GM19099 (cell line): ENCODE data around the gene OR52B6.

Experiments used
- POLR2A ChIP-seq: IDR thresholded peaks from 3 replicates; pipeline ENCODE4 v1.6.1; 2011; ENCODE audit warnings: low read depth; ENCODE audit not compliant: insufficient read length; ENCODE audit errors: extremely low read depth

OR52B6 gene

DNA sequence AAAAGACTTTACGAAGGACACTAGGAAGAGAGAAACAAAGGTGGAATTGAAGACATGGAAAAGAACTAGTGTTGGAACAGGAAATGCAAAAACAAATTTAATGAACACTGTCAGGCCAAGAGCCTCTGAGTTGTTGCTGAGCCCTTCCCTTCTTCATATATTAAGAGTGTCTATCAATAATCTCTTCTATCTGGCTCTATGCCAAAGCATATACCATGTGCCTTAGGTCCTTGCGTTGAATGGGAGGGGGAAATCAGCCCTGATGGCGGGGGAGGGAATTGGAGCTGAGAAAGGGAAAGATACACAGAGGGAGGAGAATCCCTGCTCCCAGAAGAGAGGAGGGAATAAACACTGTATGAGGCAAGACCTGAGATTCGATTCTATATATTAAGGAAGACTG, 5.5 kb upstream of the OR52B6 start:
- no peak for TF ChIP-seq POLR2A

DNA sequence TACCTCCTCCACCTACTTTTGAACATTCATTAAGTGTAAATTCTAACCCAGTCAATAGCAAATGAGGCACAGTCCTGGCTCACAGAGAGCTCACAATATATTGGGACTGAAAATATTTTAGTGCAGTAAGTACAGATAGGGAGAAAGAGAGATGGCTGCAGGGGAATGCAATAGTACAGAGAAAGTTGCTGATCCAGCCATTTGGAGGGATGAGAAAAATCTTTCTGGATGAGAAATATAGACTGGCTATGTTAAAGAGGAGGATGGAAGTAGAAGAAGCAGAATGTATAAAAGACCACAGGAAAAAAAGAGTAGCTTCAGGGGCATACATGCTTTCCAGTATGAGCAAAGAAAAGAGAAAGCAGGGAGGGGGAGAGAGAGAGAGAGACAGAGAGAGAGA, 3.6 kb upstream of the OR52B6 start:
- TF ChIP-seq POLR2A = no peak

- no peak for TF ChIP-seq POLR2A
Measured at GRCh38 chr11:5581014-5581413, 337 bp downstream of the OR52B6 start.

GRCh38 chr11:5591613-5592012, 10.9 kb downstream of the OR52B6 start:
- TF ChIP-seq POLR2A = no peak

DNA sequence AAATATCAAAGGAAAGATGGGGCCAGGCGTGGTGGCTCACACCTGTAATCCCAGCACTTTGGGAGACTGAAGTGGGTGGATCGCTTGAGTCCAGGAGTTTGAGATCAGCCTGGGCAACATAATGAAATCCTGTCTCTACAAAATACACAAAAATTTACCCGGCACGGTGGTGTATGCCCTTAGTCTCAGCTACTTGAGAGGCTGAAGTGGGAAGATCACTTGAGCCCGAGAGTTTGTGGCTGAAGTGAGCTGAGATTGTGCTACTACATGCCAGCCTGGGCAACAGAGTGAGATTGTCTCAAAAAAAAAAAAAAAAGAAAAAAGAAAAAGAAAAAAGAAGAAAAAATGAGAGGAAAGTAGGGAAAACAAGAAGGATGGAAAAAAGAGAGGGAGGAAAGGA, 11.9 kb downstream of the OR52B6 start:
- TF ChIP-seq POLR2A = no peak

DNA sequence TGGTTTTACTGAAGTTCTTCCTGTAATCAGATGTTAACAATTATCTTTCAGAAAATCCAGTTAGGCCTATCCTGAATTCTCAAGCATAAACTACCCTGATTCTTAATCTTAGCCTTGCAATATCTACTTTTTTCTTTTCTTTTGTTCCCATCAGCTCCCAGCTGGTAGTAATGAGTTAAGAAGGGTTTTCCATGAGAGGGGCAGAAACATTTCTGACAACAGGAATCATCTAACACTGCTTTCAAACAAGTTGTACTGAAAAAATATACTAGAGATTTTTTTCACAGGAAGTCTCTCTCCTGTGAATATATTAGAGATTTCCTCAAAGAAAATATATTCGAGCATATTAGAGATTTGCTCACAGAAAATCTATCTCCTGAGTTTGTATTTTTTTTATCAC, 12.5 kb downstream of the OR52B6 start:
- TF ChIP-seq POLR2A = no peak

GRCh38 chr11:5596607-5597201, 16.0 kb downstream of the OR52B6 start, which contains the start of gene TRIM6:
Gene TRIM6, plus strand, starts transcription at chr11:5596637. Its CDS starts 261 bp downstream, at chr11:5596898.
- peak; percentile 32 for TF ChIP-seq POLR2A

DNA sequence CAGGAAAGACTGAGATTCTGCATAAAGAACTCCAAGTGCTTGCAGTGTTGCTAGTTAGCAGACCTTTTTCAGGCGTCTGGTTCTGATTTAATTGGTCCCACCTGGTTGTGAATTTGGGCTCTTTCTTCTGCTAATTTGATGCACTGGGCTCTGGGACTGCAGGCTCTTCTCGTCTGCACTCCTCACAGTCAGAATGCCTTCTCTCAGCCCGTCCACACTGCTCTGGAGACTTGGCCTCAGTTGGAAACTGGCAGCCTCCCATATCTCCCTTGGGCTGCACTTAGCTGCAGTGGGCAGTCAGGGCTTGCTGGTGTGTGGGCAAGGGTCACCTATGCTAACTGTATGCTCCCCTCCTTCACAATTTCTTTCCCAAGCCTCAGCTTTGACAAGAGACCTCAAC, 17.3 kb downstream of the OR52B6 start:
- no peak for TF ChIP-seq POLR2A

DNA sequence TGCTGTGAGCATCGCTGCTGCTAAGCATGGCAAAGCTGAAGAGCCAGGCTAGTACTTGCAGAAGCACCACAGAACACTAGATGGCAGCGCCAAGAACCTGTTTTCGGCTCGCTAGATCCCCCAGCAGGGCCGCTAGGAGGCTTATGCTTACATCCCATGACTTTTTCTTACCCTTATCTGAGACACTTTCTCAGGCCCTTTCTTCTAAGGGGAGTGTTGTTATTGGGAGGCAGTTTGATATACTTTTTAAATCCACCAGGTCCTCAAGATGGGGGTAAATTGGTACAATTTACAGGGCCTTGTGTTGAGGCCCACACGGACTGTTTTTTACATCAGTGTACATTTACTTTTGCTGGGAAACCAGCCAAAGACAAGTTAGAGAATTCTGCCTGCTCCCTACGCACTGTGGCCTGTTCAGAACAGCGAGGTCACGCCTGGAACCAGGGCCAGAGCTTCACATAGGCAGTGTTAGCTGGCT, 19.7 kb downstream of the OR52B6 start:
- TF ChIP-seq POLR2A = no peak

- TF ChIP-seq POLR2A = no peak
Measured at GRCh38 chr11:5603326-5603725, 22.6 kb downstream of the OR52B6 start.

DNA sequence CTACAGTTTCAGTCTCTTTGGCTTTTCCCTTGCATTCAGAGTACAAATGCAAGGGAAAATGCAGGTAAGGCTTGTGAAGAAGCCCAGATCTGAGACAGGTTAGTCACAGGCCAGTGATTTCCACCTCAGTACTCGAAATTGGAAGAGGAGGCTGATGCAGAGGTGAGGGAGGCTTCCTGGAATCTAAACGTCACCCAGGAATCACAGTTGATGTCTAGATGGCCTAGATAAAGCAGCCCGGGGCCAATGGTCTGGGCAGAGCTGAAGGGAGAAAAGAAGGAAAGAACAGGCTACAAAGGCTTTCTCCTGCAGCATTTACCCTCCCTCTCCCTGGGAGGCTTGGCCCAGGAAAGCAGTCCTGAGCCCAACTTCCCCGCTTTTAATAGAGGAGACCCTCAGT, 24.2 kb downstream of the OR52B6 start:
- TF ChIP-seq POLR2A = no peak

DNA sequence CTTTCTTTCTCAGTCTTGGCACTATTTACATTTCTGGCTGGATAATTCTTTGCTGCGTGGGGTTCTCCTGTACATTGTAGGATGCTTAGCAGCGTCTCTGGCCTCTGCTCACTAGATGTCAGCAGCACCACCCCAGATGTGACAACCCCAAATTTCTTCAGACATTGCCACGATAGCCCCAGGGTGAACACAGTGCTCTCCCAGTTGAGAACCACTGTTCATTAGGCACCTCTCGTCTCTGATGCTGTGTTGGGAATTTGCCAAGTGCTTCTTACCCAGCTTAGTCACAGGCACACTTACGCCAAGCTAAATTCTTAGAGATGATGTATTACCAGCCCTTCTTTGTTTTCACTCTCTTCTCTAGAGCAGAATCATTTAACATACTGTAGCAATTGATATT, 25.2 kb downstream of the OR52B6 start:
- no peak for TF ChIP-seq POLR2A

DNA sequence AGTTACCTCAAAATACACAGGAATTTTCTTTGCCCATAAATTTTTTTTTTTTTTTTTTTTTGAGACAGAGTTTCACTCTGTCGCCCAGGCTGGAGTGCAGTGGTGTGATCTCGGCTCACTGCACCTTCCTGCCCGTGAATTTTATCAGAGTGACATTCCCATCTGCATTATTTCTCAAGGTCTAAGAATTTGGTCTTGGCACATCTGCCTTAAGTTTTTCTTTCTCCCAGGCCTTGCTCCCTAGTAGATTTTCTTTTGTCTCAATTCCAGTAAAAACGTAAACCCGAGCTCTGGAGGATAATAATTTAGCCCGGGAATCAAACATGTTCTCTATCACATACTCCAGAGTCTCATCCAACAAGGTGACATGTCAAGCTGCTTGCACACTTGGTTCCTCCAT, 28.1 kb downstream of the OR52B6 start:
- TF ChIP-seq POLR2A = no peak

DNA sequence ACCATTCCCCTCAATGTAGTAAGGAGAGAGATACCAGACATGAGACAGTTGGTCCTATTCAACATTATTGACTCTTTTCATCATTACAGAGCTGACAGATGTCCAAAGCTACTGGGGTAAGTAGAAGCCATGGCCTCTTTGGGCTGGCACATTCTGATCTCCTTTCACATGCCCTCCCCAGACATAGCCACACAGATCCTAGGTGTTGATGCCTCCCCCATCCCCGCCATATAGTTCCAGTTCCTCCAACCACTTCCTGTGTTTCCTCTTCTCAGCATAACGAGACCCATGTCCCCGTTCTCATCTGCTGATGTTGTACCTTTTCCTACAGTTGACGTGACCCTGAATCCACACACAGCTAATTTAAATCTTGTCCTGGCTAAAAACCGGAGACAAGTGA, 29.8 kb downstream of the OR52B6 start:
- no peak for TF ChIP-seq POLR2A

- TF ChIP-seq POLR2A = no peak
Measured at GRCh38 chr11:5611627-5612026, 30.9 kb downstream of the OR52B6 start.

DNA sequence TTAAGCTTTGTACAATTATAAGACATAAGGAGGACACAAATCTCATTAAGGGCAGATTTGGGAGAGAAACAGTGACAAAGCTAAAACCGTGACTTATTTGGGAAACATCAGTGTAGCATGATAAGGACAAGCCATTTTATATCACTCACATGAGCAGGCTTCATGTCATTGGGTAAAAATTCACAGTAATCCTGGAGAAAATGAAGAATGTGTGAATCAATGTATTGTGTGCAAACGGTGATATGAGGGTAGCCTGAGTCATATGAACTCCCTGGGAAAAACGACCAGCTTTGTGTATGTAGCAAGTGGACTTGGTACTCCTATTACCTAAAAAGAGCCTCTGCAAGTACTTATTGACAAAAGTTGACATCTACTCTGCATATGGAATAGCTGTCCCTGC, 38.1 kb downstream of the OR52B6 start:
- TF ChIP-seq POLR2A = no peak
